Muscle layer of colon (tissue), 2 donors: ENCODE results near the gene FITM2.

Experiments
- H3K27ac ChIP-seq: one replicate; pipeline ENCODE4 v1.7.0; 2013; ENCODE audit warnings: low read depth, mild to moderate bottlenecking, low read length, moderate library complexity
- H3K27me3 ChIP-seq, 2 donors: one replicate each; pipeline ENCODE4 v1.7.0; 2013; ENCODE audit warnings: low read length in 2 of 2, mild to moderate bottlenecking in 2 of 2; ENCODE audit not compliant: insufficient read depth in 2 of 2, control insufficient read depth in 1 of 2
- H3K36me3 ChIP-seq: one replicate; pipeline ENCODE4 v1.7.0; 2013; ENCODE audit warnings: mild to moderate bottlenecking, low read length; ENCODE audit not compliant: insufficient read depth
- H3K4me1 ChIP-seq: one replicate; pipeline ENCODE4 v1.7.0; 2013; ENCODE audit warnings: mild to moderate bottlenecking, low read length; ENCODE audit not compliant: insufficient read depth
- H3K4me3 ChIP-seq, 2 donors: one replicate each; pipeline ENCODE4 v1.7.0; 2013; ENCODE audit warnings: low read length in 2 of 2, low read depth in 1 of 2, mild to moderate bottlenecking in 1 of 2, moderate library complexity in 1 of 2
- H3K9ac ChIP-seq: one replicate; pipeline ENCODE4 v1.7.0; 2013; ENCODE audit warnings: low read length
- H3K9me3 ChIP-seq: one replicate; pipeline ENCODE4 v1.7.0; 2013; ENCODE audit warnings: mild to moderate bottlenecking, low read length
- donor health status: abdominal sarcoma.
- donor health status: Adenocarcinoma of cecum.

FITM2 gene

GRCh38 chr20:44274303-44275017 is 36.5 kb downstream of the FITM2 start:
- Histone ChIP-seq H3K4me3 (no peak overlapping the region), H3K36me3 (peaks cover 4% of the 10 kb centered on the region), H3K27ac (no peak overlapping the region), H3K9me3 (no peaks in the 10 kb centered on the region), H3K9ac (no peak overlapping the region), H3K4me1 (no peaks in the 10 kb centered on the region), H3K27me3 (no peaks in the 10 kb centered on the region)

DNA sequence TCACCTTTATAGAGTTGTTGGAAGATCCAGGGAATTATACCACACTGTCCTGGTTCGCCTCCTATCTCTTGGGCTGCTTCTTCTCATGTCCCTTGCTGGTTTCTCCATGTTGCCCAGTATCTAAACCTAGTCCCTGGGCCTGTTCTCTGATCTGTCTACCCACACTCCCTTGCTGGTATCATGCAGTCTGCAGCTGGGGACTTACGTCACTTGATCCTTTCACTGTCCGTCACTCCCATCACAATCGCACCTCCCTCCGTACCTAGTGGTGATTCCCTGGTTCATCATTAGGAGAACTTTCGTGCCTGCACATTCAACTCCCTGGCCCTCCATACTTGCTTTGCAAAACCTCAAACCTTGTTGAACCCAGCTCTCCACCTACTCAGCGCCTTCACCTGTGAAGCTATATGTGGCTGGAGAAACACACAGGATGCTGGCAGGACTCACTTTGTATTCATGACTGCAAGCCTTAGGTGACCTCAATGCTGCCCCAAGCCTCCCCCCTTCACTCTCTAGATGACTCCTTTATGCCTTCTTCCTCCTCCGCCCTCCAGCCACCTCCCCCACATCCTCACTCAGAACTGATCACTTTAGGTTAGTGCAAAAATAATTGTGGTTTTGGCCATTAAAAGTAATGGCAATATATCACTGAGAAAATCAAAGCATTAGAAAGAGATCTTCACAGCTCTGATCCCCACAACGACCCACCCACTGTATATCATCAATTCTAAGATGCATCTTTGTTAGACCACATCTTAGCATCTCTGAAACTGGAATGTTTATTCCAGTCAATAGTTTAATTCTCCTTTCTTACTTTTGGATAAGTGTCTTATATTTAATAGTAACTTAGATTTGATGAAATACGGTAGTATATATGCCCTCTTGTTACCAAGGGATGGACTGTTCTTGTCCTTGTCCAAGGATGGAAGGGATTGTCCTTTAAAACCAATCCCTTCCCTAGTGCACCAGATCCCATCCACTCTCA is 37.5 kb downstream of the FITM2 start:
- Histone ChIP-seq H3K4me1 (no peaks in the 10 kb centered on the region), H3K9ac (no peak overlapping the region), H3K36me3 (peaks cover 4% of the 10 kb centered on the region), H3K27me3 (no peaks in the 10 kb centered on the region), H3K9me3 (no peaks in the 10 kb centered on the region), H3K27ac (no peak overlapping the region), H3K4me3 (no peak overlapping the region)

DNA sequence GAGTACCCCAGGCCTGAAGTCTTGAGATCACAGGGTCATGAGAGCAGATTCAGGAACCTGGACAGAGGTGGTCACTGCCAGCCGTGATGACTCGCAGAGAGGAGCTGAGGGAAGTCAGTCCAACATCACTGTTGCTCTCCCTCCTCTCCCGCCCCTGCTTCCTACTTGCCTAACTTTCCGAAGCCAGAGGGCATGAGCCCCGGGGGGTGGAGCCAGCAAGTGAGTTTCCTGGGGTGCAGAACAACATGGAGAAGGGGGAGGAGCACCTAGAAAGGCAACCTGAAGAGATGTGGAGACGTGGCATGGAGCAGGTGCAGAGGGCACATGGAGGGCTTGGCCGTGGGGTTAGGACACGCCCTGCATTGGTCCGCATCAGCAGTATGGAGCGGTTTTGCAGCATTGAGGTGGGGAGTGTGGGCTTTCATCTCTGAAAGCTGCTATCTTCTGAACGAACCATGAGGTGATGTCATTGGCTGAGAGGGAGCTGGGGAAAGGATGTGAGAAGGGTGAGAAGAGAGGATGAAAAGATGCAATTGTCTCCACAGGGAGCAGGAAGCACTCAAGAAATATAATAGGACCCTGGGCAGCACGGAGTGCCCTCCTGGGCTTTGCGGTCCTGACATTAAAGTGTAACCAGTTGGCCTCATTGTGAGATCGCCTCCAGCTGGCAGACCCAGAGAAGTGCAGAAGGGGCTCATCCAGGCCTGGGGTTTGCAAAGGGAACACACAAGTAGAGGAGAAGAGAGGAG is 38.9 kb downstream of the FITM2 start:
- Histone ChIP-seq H3K4me3 (no peak overlapping the region), H3K27me3 (no peaks in the 10 kb centered on the region), H3K9me3 (no peaks in the 10 kb centered on the region), H3K4me1 (no peaks in the 10 kb centered on the region), H3K9ac (no peak overlapping the region), H3K36me3 (peaks cover 4% of the 10 kb centered on the region), H3K27ac (no peak overlapping the region)

DNA sequence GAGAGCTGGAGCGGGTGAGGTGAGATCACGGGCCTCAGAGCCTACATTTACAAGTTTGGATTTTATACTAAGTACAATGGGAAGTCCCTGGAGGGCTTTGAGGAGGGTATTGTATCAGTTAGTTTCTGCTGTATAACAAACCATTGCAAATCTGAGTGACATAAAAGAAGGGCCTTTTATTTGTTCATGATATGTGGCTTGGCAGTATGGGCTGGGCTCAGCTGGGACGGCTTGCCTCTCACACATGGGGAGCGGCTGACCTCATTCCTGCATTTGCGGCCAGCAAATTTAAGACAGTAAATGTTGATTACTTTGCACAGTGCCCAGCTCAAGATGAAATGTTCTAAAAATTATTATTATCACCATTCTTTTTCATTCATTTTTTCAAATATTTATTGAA is 42.2 kb downstream of the FITM2 start:
- H3K9me3 ChIP-seq: no peaks in the 10 kb centered on the region
- no peak overlapping the region for H3K4me3 ChIP-seq
- no peak overlapping the region for H3K27ac ChIP-seq
- no peaks in the 10 kb centered on the region for H3K27me3 ChIP-seq
- H3K9ac ChIP-seq: no peak overlapping the region
- H3K4me1 ChIP-seq: no peaks in the 10 kb centered on the region
- peaks cover 4% of the 10 kb centered on the region for H3K36me3 ChIP-seq

- no peak overlapping the region for H3K9ac ChIP-seq
- no peak overlapping the region for H3K4me3 ChIP-seq
- no peaks in the 10 kb centered on the region for H3K36me3 ChIP-seq
These were observed 46.7 kb downstream of the FITM2 start for GRCh38 chr20:44264287-44264686.

DNA sequence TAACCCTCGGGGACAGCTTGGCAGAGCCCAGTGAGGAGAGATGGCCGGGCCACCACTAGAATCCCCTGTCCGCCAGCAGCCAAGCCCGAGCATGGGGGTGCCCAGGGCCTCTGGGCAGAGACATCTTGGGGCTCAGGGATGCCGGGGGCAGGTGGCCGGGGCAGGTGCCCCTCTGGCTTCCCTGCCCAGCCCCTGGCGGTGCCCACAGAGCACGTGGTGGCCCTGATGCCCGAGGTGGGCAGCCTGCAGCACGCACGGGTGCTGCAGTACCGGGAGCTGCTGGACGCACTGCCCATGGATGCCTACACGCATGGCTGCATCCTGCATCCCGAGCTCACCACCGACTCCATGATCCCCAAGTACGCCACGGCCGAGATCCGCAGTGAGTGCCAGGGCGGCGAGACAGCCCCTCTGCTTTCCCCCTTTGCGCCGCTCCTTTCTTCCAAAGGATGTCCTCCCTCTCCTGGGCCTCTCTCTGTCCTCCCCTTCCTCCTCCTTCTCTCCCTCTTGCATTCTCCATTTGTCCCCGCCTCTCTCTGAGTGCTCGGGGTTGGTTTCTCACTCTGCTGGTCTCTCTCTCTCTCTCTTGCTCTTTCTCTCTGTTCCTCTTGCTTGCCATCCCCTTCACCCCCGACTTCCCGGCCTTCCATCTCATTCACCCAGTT is 52.6 kb downstream of the FITM2 start:
- H3K27me3 ChIP-seq: no peaks in the 10 kb centered on the region
- H3K36me3 ChIP-seq: no peaks in the 10 kb centered on the region
- H3K27ac ChIP-seq: no peak overlapping the region
- H3K9ac ChIP-seq: no peak overlapping the region
- no peak overlapping the region for H3K4me3 ChIP-seq
- no peaks in the 10 kb centered on the region for H3K4me1 ChIP-seq
- H3K9me3 ChIP-seq: no peaks in the 10 kb centered on the region

More at GRCh38 chr20:44264287-44264686, 46.7 kb downstream of the FITM2 start:
- Histone ChIP-seq H3K27ac (no peak overlapping the region), H3K4me1 (no peaks in the 10 kb centered on the region), H3K9me3 (no peaks in the 10 kb centered on the region), H3K27me3 (no peaks in the 10 kb centered on the region)

DNA sequence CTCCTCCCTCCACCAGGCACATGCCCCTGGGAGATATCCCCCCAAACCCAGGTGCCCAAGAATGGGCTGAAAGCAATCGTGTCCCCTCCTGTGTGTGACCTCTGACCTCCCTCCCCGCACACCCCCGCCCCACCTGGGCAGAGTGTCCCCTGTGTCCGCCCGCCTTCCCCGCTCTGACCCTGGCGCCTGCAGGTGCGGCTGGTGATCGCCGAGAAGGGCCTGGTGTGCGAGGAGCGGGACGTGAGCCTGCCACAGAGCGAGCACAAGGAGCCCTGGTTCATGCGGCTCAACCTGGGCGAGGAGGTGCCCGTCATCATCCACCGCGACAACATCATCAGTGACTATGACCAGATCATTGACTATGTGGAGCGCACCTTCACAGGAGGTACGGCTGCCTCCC is 54.0 kb downstream of the FITM2 start:
- no peaks in the 10 kb centered on the region for H3K27me3 ChIP-seq
- H3K9me3 ChIP-seq: no peaks in the 10 kb centered on the region
- H3K27ac ChIP-seq: no peak overlapping the region
- no peak overlapping the region for H3K9ac ChIP-seq
- H3K4me3 ChIP-seq: no peak overlapping the region
- no peaks in the 10 kb centered on the region for H3K36me3 ChIP-seq
- no peaks in the 10 kb centered on the region for H3K4me1 ChIP-seq

DNA sequence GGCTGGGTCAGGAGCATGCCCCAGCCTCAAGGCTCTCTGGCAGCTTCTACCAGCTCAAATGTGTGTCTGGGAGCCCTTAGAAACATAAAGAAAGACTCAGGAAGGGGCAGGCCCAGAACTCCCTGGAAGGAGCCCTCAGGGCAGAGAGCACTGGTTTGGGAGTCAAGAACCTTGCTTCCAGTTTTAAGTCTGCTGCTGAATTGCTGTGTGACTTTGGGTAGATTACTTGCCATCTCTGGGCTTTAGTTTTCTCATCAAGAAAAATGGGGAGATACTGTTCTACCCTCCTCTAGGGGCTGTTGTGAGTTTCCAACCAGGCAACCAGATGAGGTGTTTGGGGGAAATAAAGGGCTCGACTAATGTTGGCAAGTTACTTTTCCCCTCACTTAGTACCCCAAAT is 55.1 kb downstream of the FITM2 start:
- no peak overlapping the region for H3K4me3 ChIP-seq
- H3K27ac ChIP-seq: no peak overlapping the region
- H3K36me3 ChIP-seq: no peaks in the 10 kb centered on the region
- no peak overlapping the region for H3K9ac ChIP-seq
- no peaks in the 10 kb centered on the region for H3K4me1 ChIP-seq
- H3K9me3 ChIP-seq: no peaks in the 10 kb centered on the region
- H3K27me3 ChIP-seq: no peaks in the 10 kb centered on the region

DNA sequence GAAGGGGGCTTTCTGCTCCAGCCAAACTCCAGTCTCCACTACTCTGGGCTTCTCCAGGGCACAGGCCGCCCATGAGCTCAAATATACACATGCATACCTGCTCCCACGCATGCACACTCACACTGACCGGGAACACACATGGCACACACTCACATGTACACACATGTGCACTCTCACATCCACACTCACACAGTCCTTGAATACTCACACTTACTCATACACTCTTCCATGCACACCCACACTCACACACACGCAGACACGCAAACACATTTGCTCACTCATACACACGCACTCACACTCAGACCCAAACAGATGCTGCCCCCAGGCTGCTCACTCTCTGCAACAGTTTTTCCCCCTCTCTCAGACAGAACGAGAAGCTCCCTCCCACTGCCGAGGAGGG is 56.9 kb downstream of the FITM2 start:
- no peaks in the 10 kb centered on the region for H3K36me3 ChIP-seq
- peaks cover 0 to 5% of the 10 kb centered on the region in 2 donors for H3K27me3 ChIP-seq
- no peaks in the 10 kb centered on the region for H3K9me3 ChIP-seq
- no peaks in the 10 kb centered on the region for H3K4me1 ChIP-seq
- H3K27ac ChIP-seq: no peak overlapping the region
- H3K9ac ChIP-seq: no peak overlapping the region
- H3K4me3 ChIP-seq: no peak overlapping the region

DNA sequence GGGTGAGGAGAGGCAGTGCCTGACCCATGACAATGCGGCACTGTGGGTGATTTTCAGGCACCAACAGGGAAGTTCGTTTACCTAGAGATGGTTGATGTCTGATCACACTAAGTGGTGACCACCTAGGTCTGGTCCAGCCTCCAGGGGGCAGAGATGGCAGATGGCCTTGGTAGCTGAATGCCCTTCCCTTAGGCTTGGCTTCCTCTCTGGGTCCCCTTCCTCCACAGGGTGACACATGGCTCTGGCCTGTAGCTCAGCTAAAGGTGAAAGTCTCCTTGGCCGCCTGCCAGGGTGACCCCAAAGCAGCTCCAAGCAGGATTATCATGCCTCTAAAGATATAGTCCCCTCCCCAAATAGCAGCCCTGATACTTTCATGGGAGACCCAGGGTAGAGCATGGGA is 57.5 kb downstream of the FITM2 start:
- Histone ChIP-seq H3K4me3 (no peak overlapping the region), H3K9ac (no peak overlapping the region), H3K4me1 (no peaks in the 10 kb centered on the region)

More for the DNA sequence above, 57.5 kb downstream of the FITM2 start:
- no peak overlapping the region for H3K27ac ChIP-seq
- H3K36me3 ChIP-seq: no peaks in the 10 kb centered on the region
- H3K9me3 ChIP-seq: no peaks in the 10 kb centered on the region
- peaks cover 0 to 5% of the 10 kb centered on the region in 2 donors for H3K27me3 ChIP-seq
